ENCODE data around the gene PGBD2. TPM values are rescaled to one million over a fixed set of nuclear protein-coding genes. Genes with fewer than 3 reads are reported as not detected.
"Not testable (repeated sequence)": the region's sequence is repeated elsewhere in the genome, so short reads cannot be mapped to it uniquely, and the experiment has no call there.

Gene PGBD2
- total and polyA plus RNA-seq, 10 of the 15 experiments (the other 5 are each of a cell fraction or from before 2014, with no cell fraction given), result 4.0 to 10.3 (median 4.5) TPM

GRCh38 chr1:248886237-248886895, 19.7 kb upstream of the PGBD2 start (continued):
- no peak for TF ChIP-seq ZNF207 (IDR thresholded peaks at IDR 0.05; ENCODE audit: borderline replicate concordance)

- H3K27ac ChIP-seq (ENCODE audit: control insufficient read depth, insufficient read depth); RAD21 ChIA-PET (ENCODE audit: unreplicated experiment); H3K36me3 ChIP-seq (ENCODE audit: control insufficient read depth in 2 of 2, insufficient read depth in 2 of 2, low read length in 1 of 2); H3K9me3 ChIP-seq (replicated peaks; ENCODE audit: control insufficient read depth, insufficient read depth, low read length); H4K20me1 ChIP-seq (ENCODE audit: control insufficient read depth, insufficient read depth); BruUV-seq (replicated peaks); DNase-seq (ENCODE audit: low read depth, low spot score); H3K4me3 ChIP-seq; H3K27me3 ChIP-seq (replicated peaks in 1 of 2; ENCODE audit: control insufficient read depth in 2 of 2, insufficient read depth in 2 of 2, low read length in 1 of 2); CTCF ChIA-PET; POLR2A ChIA-PET; ATAC-seq; H2AFZ ChIP-seq (ENCODE audit: control insufficient read depth, low read depth, low read length); H3K4me1 ChIP-seq (ENCODE audit: control insufficient read depth, insufficient read depth, low read length); H3K79me2 ChIP-seq (ENCODE audit: control insufficient read depth, insufficient read depth, low read length); H3K4me2 ChIP-seq (ENCODE audit: control insufficient read depth, insufficient read depth); intact Hi-C loops (cut with micrococcal nuclease; ENCODE audit: unreplicated experiment); FAIRE-seq; in situ Hi-C loops (cut with MboI); H3K9ac ChIP-seq (ENCODE audit: control insufficient read depth, insufficient read depth, low read length): not testable (repeated sequence)
- WGBS (ENCODE audit: insufficient coverage, insufficient replicate concordance, low lambda C conversion rate, missing lambda C conversion rate), result 61% methylated on average over 7 of the region's 10 CpGs
- SMC1A ChIA-PET (ENCODE audit: uncharacterized antibody, unreplicated experiment), result interaction anchor here (1.2 kb wide), 1 partner anchor 14 kb away, joined by 4 read pairs; no protein-coding TSS in a partner anchor
Observed at GRCh38 chr1:248889914-248890243, 16.2 kb upstream of the PGBD2 start.

- no peaks in the 10 kb centered on the region for H3K27me3 ChIP-seq (replicated peaks in 1 of 2; ENCODE audit: control insufficient read depth in 2 of 2, insufficient read depth in 2 of 2, low read length in 1 of 2)
- DNase-seq (ENCODE audit: low read depth, low spot score) (no peak), FAIRE-seq (no peak), ATAC-seq (no peak; the same call in 2 of the 3 replicates)
- H4K20me1 ChIP-seq (ENCODE audit: control insufficient read depth, insufficient read depth), result no peaks in the 10 kb centered on the region
- H3K4me2 ChIP-seq (ENCODE audit: control insufficient read depth, insufficient read depth), result no peak overlapping the region
- ChIA-PET RAD21 (ENCODE audit: unreplicated experiment) (no interaction called here), POLR2A (no interaction called here), SMC1A (ENCODE audit: uncharacterized antibody, unreplicated experiment) (no interaction called here), CTCF (no interaction called here)
- no peak overlapping the region for H3K4me3 ChIP-seq
- in situ Hi-C loops (cut with MboI) (no loop called here), intact Hi-C loops (cut with micrococcal nuclease; ENCODE audit: unreplicated experiment) (no loop called here)
- no peaks in the 10 kb centered on the region for H3K79me2 ChIP-seq (ENCODE audit: control insufficient read depth, insufficient read depth, low read length)
- H3K9ac ChIP-seq (ENCODE audit: control insufficient read depth, insufficient read depth, low read length), result no peak overlapping the region
- H3K9me3 ChIP-seq (replicated peaks; ENCODE audit: control insufficient read depth, insufficient read depth, low read length), result no peaks in the 10 kb centered on the region
- no peak overlapping the region for H2AFZ ChIP-seq (ENCODE audit: control insufficient read depth, low read depth, low read length)
- no peaks in the 10 kb centered on the region for H3K36me3 ChIP-seq (ENCODE audit: control insufficient read depth in 2 of 2, insufficient read depth in 2 of 2, low read length in 1 of 2)
- peak; percentile 50 for TF ChIP-seq BCL3 (IDR thresholded peaks at IDR 0.05; ENCODE audit: borderline replicate concordance, insufficient read depth, low read depth, low read length, poor library complexity, severe bottlenecking)
- TF ChIP-seq NR2C2 (IDR thresholded peaks at IDR 0.05; ENCODE audit: borderline replicate concordance, control insufficient read depth, insufficient read length, low read depth), result peak; percentile 49
- no peak for TF ChIP-seq TCF3 (IDR thresholded peaks at IDR 0.05; ENCODE audit: borderline replicate concordance, insufficient read depth, low read depth, low read length)
- no peak for TF ChIP-seq YY1 (IDR thresholded peaks at IDR 0.05; ENCODE audit: low read depth, low read length)
- no peak for TF ChIP-seq GATAD2B (conservative IDR thresholded peaks at IDR 0.05; ENCODE audit: low read depth)
- no peak for TF ChIP-seq ESRRA (IDR thresholded peaks at IDR 0.05; ENCODE audit: low read length)
- no peak for TF ChIP-seq POLR2AphosphoS5 (IDR thresholded peaks at IDR 0.05; ENCODE audit: low read length)
- 38% methylated on average over 9 of the region's 9 CpGs for WGBS (ENCODE audit: insufficient coverage, insufficient replicate concordance, low lambda C conversion rate, missing lambda C conversion rate)
- no peak overlapping the region for H3K27ac ChIP-seq (ENCODE audit: control insufficient read depth, insufficient read depth)
- no peaks in the 10 kb centered on the region for H3K4me1 ChIP-seq (ENCODE audit: control insufficient read depth, insufficient read depth, low read length)
- BruUV-seq (replicated peaks), result no TSS peak
Observed at GRCh38 chr1:248890549-248891498, 15.2 kb upstream of the PGBD2 start.
